ENCODE measurements around the gene POU2F2. TPM values are rescaled to one million over a fixed set of nuclear protein-coding genes. Genes with fewer than 3 reads are reported as not detected.

The POU2F2 gene
- polyA plus RNA-seq, 1 of the 3 experiments (the other 2 are of a cell fraction) = 0.49 TPM

DNA sequence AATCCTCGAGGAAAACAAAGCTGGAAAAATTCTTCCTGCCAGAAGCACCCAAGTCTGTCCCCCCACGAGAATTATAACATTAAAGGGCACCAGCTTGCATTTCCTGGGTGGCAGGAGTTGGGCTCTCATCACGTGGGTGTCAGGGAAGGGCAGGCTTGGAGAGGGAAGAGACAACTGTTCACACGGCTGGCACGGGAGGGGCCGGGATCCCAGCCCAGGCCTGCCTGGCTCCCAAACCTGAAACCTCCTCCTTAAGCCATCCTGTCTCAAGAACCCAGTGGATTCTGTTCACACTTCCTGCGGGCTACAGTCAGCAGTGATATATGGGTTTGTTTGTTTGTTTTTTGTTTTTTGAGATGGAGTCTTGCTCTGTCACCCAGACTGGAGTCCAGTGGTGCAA, 74.4 kb downstream of the POU2F2 start:
- no peak for TF ChIP-seq USF2 (IDR thresholded peaks at IDR 0.05; ENCODE audit: borderline replicate concordance, low read depth, low read length)
- TF ChIP-seq NRF1 (IDR thresholded peaks at IDR 0.05; ENCODE audit: low read depth, low read length) = no peak
- TF ChIP-seq, protein P1, sequence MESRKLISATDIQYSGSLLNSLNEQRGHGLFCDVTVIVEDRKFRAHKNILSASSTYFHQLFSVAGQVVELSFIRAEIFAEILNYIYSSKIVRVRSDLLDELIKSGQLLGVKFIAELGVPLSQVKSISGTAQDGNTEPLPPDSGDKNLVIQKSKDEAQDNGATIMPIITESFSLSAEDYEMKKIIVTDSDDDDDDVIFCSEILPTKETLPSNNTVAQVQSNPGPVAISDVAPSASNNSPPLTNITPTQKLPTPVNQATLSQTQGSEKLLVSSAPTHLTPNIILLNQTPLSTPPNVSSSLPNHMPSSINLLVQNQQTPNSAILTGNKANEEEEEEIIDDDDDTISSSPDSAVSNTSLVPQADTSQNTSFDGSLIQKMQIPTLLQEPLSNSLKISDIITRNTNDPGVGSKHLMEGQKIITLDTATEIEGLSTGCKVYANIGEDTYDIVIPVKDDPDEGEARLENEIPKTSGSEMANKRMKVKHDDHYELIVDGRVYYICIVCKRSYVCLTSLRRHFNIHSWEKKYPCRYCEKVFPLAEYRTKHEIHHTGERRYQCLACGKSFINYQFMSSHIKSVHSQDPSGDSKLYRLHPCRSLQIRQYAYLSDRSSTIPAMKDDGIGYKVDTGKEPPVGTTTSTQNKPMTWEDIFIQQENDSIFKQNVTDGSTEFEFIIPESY (IDR thresholded peaks at IDR 0.05; ENCODE audit: borderline replicate concordance, low read depth) = no peak
- no peak for TF ChIP-seq PBX3 (IDR thresholded peaks at IDR 0.05)
- no peak for TF ChIP-seq FOSL2 (IDR thresholded peaks at IDR 0.05; ENCODE audit: borderline replicate concordance, low read depth)
- TF ChIP-seq NFIC (IDR thresholded peaks at IDR 0.05; ENCODE audit: borderline replicate concordance) = no peak
- TF ChIP-seq FOXJ3 (CRISPR knock-in tag; IDR thresholded peaks at IDR 0.05) = no peak
- TF ChIP-seq RXRA (IDR thresholded peaks at IDR 0.05; ENCODE audit: borderline replicate concordance, low read depth) = no peak
- no peak for TF ChIP-seq RFX5 (IDR thresholded peaks at IDR 0.05; ENCODE audit: low read length)
- TF ChIP-seq MXI1 (IDR thresholded peaks at IDR 0.05; ENCODE audit: low read depth, low read length) = no peak
- no peak for TF ChIP-seq MEF2A (IDR thresholded peaks at IDR 0.05; ENCODE audit: borderline replicate concordance, low read depth)
- TF ChIP-seq, protein P2, sequence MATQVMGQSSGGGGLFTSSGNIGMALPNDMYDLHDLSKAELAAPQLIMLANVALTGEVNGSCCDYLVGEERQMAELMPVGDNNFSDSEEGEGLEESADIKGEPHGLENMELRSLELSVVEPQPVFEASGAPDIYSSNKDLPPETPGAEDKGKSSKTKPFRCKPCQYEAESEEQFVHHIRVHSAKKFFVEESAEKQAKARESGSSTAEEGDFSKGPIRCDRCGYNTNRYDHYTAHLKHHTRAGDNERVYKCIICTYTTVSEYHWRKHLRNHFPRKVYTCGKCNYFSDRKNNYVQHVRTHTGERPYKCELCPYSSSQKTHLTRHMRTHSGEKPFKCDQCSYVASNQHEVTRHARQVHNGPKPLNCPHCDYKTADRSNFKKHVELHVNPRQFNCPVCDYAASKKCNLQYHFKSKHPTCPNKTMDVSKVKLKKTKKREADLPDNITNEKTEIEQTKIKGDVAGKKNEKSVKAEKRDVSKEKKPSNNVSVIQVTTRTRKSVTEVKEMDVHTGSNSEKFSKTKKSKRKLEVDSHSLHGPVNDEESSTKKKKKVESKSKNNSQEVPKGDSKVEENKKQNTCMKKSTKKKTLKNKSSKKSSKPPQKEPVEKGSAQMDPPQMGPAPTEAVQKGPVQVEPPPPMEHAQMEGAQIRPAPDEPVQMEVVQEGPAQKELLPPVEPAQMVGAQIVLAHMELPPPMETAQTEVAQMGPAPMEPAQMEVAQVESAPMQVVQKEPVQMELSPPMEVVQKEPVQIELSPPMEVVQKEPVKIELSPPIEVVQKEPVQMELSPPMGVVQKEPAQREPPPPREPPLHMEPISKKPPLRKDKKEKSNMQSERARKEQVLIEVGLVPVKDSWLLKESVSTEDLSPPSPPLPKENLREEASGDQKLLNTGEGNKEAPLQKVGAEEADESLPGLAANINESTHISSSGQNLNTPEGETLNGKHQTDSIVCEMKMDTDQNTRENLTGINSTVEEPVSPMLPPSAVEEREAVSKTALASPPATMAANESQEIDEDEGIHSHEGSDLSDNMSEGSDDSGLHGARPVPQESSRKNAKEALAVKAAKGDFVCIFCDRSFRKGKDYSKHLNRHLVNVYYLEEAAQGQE (IDR thresholded peaks at IDR 0.05; ENCODE audit: low read depth, low read length) = no peak
- TF ChIP-seq RAD21 (IDR thresholded peaks at IDR 0.05; ENCODE audit: low read length) = no peak
- TF ChIP-seq MAX (IDR thresholded peaks at IDR 0.05; ENCODE audit: low read depth) = no peak
- no peak for TF ChIP-seq TEAD4 (IDR thresholded peaks at IDR 0.05; ENCODE audit: borderline replicate concordance, insufficient read depth)
- no peak for TF ChIP-seq JUND (IDR thresholded peaks at IDR 0.05)
- TF ChIP-seq RCOR1 (IDR thresholded peaks at IDR 0.05; ENCODE audit: low read length) = no peak
- no peak for TF ChIP-seq CHD2 (IDR thresholded peaks at IDR 0.05; ENCODE audit: low read length, partially characterized antibody)
- no peak for TF ChIP-seq ELF1 (IDR thresholded peaks at IDR 0.05)
- Histone ChIP-seq H3F3A (replicated peaks; ENCODE audit: insufficient read depth) (no peaks in the 10 kb centered on the region), H3K27me3 (ENCODE audit: insufficient read depth) (no peaks in the 10 kb centered on the region), H3K79me2 (ENCODE audit: insufficient read depth) (no peaks in the 10 kb centered on the region), H3K36me3 (replicated peaks in 1 of 2; ENCODE audit: control insufficient read depth in 1 of 2, insufficient read depth in 2 of 2, low read length in 1 of 2) (no peaks in the 10 kb centered on the region), H3K4me2 (no peak overlapping the region), H3K4me3 (ENCODE audit: low read depth in 2 of 2, low read length in 1 of 2) (no peak overlapping the region), H3K27ac (ENCODE audit: low read depth in 2 of 2, low read length in 1 of 2) (no peak overlapping the region), H4K20me1 (ENCODE audit: insufficient read depth) (no peaks in the 10 kb centered on the region), H3K9me3 (no peaks in the 10 kb centered on the region), H3K4me1 (ENCODE audit: control insufficient read depth in 1 of 2, insufficient read depth in 2 of 2, low read depth in 1 of 2, low read length in 1 of 2) (peaks cover 0 to 13% of the 10 kb centered on the region in 2 experiments; a peak in 1 of 4 replicates), H2AFZ (ENCODE audit: low read depth) (no peak overlapping the region), H3K9ac (no peak overlapping the region), H3K9me2 (no peaks in the 10 kb centered on the region)
- POLR2A ChIA-PET = no interaction called here
- CTCF ChIA-PET = interaction anchor here (0.9 to 1.3 kb wide), 4 partner anchors 23 to 59 kb away, joined by 3 to 4 read pairs (median 3); no protein-coding TSS in a partner anchor
- no peak for DNase-seq
- 75% methylated on average over 7 of the region's 7 CpGs for WGBS (ENCODE audit: low lambda C conversion rate)

Measured in SK-N-SH (cell line).